GM08714 (cell line): ENCODE results near the gene GJB3.

Experiments
- H3K4me3 ChIP-seq: fragments of 200-500 bp; sonication (Bioruptor generic); 2 replicates; pipeline ENCODE4 v1.5.1; 2014; ENCODE audit warnings: mild to moderate bottlenecking, low read length, inconsistent platforms
- ZNF274 ChIP-seq: IDR thresholded peaks from 2 replicates; pipeline ENCODE4 v1.6.1; 2012; ENCODE audit warnings: mild to moderate bottlenecking, low read depth, low read length

The GJB3 gene

GRCh38 chr1:34750610-34751009 lies 30.4 kb upstream of the GJB3 start:
- H3K4me3 ChIP-seq, result no peak overlapping the region
- no peak for TF ChIP-seq ZNF274

DNA sequence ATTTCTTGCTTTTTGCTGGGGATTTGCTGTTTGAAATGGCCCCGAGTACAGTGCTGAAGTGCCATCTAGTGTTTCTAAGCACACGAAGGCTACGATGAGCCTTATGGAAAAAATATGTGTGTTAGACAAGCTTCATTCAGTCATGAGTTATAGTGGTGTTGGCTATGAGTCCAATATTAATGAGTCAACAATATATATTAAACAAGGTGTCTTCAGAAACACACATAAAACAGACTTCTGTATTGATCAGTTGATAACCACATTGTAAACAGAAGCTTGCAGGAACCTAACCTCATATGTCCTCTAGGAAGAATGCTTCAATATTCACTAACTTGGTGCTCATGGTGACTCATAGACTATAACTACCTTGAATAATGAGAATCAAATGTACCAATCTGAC lies 27.9 kb upstream of the GJB3 start:
- no peak for TF ChIP-seq ZNF274
- no peak overlapping the region for H3K4me3 ChIP-seq

GRCh38 chr1:34754964-34755637 lies 25.9 kb upstream of the GJB3 start, which contains the start of gene GJB5:
GJB5 (plus strand) TSS chr1:34755047; CDS start chr1:34757331, 2,284 bp downstream.
- no peak within 1 kb of the TSS for H3K4me3 ChIP-seq
- no peak for TF ChIP-seq ZNF274

GRCh38 chr1:34755961-34756360 lies 25.1 kb upstream of the GJB3 start:
- no peak overlapping the region for H3K4me3 ChIP-seq
- no peak for TF ChIP-seq ZNF274

- no peak overlapping the region for H3K4me3 ChIP-seq
- no peak for TF ChIP-seq ZNF274
These were observed 23.6 kb upstream of the GJB3 start for GRCh38 chr1:34757386-34757785.

DNA sequence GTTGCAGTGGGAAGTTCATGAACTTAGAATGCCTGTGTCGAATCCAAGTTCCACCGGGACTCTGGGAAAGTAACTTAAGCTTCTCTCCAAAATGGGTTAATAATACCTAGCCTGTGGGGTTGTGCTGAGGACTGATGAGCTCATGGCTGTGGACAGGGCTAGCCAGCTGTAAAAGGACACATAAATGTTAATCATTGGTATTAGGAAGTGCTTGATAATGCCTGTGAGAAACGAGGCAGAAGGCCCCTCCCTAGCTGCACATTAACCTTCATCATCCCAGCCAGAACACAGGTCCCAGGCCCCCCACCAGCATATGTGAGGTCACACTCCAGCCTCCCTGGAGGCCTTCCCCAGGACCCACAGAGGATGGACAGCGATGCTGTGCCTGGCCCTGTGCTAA lies 22.3 kb upstream of the GJB3 start:
- no peak overlapping the region for H3K4me3 ChIP-seq
- no peak for TF ChIP-seq ZNF274

GRCh38 chr1:34759503-34760357 lies 21.3 kb upstream of the GJB3 start, which contains the start of gene GJB4:
GJB4 (plus strand) TSS chr1:34759740; CDS start chr1:34761255, 1,515 bp downstream.
- no peak for TF ChIP-seq ZNF274
- no peak within 1 kb of the TSS for H3K4me3 ChIP-seq

DNA sequence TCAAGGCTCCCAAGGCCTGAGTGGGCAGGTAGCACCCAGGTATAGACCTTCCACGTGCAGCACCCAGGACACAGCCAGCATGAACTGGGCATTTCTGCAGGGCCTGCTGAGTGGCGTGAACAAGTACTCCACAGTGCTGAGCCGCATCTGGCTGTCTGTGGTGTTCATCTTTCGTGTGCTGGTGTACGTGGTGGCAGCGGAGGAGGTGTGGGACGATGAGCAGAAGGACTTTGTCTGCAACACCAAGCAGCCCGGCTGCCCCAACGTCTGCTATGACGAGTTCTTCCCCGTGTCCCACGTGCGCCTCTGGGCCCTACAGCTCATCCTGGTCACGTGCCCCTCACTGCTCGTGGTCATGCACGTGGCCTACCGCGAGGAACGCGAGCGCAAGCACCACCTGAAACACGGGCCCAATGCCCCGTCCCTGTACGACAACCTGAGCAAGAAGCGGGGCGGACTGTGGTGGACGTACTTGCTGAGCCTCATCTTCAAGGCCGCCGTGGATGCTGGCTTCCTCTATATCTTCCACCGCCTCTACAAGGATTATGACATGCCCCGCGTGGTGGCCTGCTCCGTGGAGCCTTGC lies 19.7 kb upstream of the GJB3 start:
- no peak overlapping the region for H3K4me3 ChIP-seq
- TF ChIP-seq ZNF274, result no peak

DNA sequence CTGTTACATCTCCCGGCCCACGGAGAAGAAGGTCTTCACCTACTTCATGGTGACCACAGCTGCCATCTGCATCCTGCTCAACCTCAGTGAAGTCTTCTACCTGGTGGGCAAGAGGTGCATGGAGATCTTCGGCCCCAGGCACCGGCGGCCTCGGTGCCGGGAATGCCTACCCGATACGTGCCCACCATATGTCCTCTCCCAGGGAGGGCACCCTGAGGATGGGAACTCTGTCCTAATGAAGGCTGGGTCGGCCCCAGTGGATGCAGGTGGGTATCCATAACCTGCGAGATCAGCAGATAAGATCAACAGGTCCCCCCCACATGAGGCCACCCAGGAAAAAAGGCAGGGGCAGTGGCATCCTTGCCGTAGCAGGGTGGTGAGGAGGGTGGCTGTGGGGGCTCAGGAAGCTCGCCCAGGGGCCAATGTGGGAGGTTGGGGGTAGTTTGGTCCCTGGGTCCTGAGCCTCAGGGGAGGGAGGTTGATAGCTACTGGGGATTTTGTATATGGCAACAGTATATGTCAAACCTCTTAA lies 19.2 kb upstream of the GJB3 start:
- TF ChIP-seq ZNF274, result no peak
- H3K4me3 ChIP-seq, result no peak overlapping the region

DNA sequence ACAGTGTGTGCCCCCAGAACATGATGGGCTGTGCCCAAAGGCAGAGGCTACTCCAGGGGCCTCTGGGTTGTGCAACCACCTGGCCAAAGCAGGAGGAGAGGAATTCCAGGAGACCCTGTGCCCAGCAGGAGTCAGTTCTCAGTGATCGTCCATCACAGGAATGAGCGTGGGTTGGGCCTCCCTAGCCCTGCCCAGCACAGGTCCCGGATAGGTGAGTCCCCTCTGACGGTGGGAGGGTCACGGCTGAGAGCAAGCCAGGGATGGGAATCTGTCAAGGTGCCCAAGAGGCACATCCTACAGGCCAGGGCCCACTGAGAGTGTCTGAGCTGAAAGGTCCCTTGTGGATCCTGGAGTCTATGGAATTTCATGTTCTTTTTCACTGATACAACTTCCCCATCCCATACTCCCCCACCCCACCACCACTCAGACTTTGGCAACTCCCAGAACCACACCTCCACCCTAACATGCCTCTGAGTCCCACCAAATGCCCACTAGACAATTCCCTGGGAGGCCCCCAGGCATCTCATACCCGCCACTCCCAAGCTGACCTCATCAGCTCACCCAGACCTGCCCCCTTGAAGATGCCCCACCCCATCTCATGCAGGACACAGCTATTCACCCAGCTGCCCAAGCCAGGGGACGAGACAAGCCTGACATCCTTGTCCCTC lies 18.4 kb upstream of the GJB3 start:
- H3K4me3 ChIP-seq, result no peak overlapping the region
- TF ChIP-seq ZNF274, result no peak

DNA sequence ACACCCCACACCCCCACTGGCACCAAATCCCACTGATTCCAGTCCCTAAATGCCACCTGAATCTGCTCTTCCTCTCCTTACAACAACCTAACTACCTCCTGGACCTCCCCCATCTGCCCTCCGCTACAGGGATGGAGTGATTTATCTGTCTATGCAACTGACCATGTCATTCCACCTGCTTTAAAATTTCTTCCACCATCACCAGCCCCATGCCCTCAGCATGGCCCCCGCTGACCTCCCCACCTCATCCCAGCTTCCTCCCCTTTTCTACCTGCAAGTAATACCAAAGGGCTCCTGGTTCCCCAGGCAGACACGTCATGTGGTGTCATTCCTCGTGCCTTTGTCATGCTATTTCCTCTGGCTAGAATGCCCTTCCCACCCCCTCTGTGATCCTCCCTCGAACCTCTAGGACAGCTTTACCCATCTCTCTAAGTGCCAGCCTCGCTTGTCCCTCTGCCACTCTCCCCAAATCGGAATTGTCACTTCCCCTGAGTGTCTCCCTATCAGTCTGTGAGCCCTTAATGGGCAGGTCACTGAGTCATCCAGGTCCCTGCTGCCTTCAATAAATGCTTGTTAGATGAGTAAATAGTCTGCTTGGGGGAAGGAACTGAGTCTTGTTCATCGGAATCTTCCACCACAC lies 17.8 kb upstream of the GJB3 start:
- no peak for TF ChIP-seq ZNF274
- no peak overlapping the region for H3K4me3 ChIP-seq

GRCh38 chr1:34768856-34769255 lies 12.2 kb upstream of the GJB3 start:
- no peak for TF ChIP-seq ZNF274
- no peak overlapping the region for H3K4me3 ChIP-seq

DNA sequence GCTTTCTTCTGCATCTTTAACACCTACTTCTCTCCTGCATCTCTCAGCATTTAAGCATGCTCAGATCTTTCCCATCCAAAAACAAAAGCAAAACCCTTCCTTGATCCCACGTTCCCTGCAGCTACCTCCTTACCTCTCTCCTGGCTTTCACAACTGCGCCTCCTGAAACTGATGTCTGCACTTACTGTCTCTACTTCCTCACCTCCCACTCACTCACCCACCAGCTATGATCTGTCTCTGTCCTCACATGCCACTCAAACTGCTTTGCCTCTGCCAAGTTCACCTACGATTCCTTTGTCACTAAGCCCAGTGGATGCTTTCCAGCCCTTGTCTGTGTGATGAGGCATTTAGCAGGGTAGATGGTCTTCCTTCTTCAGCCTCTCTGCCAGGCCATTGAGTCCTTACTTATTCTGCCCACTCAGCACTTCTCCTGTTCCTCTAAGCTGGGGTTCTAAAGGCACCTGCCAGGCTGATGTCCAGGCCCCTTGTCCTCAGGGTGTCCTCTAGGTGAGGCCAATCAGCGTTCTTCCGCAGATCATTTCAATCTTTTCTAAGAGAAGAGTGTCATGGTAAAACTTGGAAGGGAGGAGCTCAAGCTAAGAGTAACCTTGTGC lies 10.0 kb upstream of the GJB3 start:
- no peak overlapping the region for H3K4me3 ChIP-seq
- TF ChIP-seq ZNF274, result no peak
